ENCODE results near the gene THUMPD1. TPM values are rescaled to one million over a fixed set of nuclear protein-coding genes. Genes with fewer than 3 reads are reported as not detected.

THUMPD1 gene
- total and polyA plus RNA-seq, 2 of the 8 experiments (the other 6 are each of a cell fraction or from before 2014, with no cell fraction given): 31.6 to 49.4 TPM

- Histone ChIP-seq H3K27me3 (replicated peaks in 1 of 4; ENCODE audit: control insufficient read depth in 3 of 4, extremely low read depth in 1 of 4, insufficient read depth in 3 of 4, low read length in 3 of 4) (no peaks in the 10 kb centered on the region; a peak in 1 of 7 replicates), H4K20me1 (replicated peaks in 1 of 2; ENCODE audit: control insufficient read depth in 1 of 2, insufficient read depth in 2 of 2, low read length in 2 of 2) (no peaks in the 10 kb centered on the region), H3K9me3 (ENCODE audit: insufficient read depth in 2 of 2, low read depth in 1 of 2, low read length in 1 of 2) (no peaks in the 10 kb centered on the region), H2BK120ac (replicated peaks; ENCODE audit: low read depth, low read length) (no peak overlapping the region), H2BK15ac (ENCODE audit: low read length) (no peak overlapping the region), H3K4me1 (replicated peaks in 1 of 4; ENCODE audit: control insufficient read depth in 3 of 4, insufficient read depth in 4 of 4, low read length in 3 of 4) (no peaks in the 10 kb centered on the region), H4K5ac (ENCODE audit: insufficient read length, low read depth, low read length) (no peak overlapping the region), H2AFZ (ENCODE audit: low read length) (no peak overlapping the region), H3K79me2 (ENCODE audit: control insufficient read depth in 1 of 2, insufficient read depth in 2 of 2, low read length in 2 of 2) (no peaks in the 10 kb centered on the region), H3K9ac (replicated peaks in 1 of 4; ENCODE audit: extremely low read depth in 1 of 4, low read depth in 3 of 4, low read length in 3 of 4) (no peak overlapping the region), H3K14ac (ENCODE audit: insufficient read length) (no peak overlapping the region), H4K91ac (replicated peaks; ENCODE audit: insufficient read length, low read length) (no peak overlapping the region), H3K4ac (replicated peaks; ENCODE audit: insufficient read length, low read depth, low read length) (no peak overlapping the region), H2AK5ac (ENCODE audit: low read depth, low read length) (no peak overlapping the region), H3K23ac (ENCODE audit: insufficient read length) (no peak overlapping the region), H3K23me2 (ENCODE audit: low read depth, low read length) (no peaks in the 10 kb centered on the region), H3K4me3 (ENCODE audit: extremely low read depth in 1 of 4, insufficient read depth in 2 of 4, low read depth in 3 of 4, low read length in 4 of 4) (no peak overlapping the region), H3K18ac (ENCODE audit: extremely low read depth, low read length) (no peak overlapping the region), H4K8ac (ENCODE audit: extremely low read depth, insufficient read depth, low read length) (no peak overlapping the region), H3K4me2 (ENCODE audit: insufficient read depth in 1 of 2, low read depth in 2 of 2, low read length in 2 of 2) (no peak overlapping the region), H3K36me3 (ENCODE audit: control insufficient read depth in 2 of 4, insufficient read depth in 4 of 4, low read length in 3 of 4) (no peaks in the 10 kb centered on the region), H3K79me1 (ENCODE audit: low read depth, low read length) (no peaks in the 10 kb centered on the region), H2BK12ac (ENCODE audit: low read depth, low read length) (no peak overlapping the region), H3K27ac (ENCODE audit: low read depth, low read length) (no peak overlapping the region), H2BK5ac (ENCODE audit: low read depth, low read length) (no peak overlapping the region), H3K56ac (replicated peaks; ENCODE audit: insufficient read length, low read depth, low read length) (no peak overlapping the region), H2BK20ac (ENCODE audit: low read length) (no peak overlapping the region)
- 54% methylated on average over 3 of the region's 3 CpGs; no CpG with 5 or more reads in 1 of the 2 experiments for WGBS, 2 experiments (ENCODE audit: extremely low coverage in 1 of 2, insufficient coverage in 1 of 2, insufficient read length in 1 of 2, insufficient replicate concordance in 2 of 2, low coverage in 1 of 2, low lambda C conversion rate in 2 of 2, missing lambda C conversion rate in 1 of 2)
- CTCF ChIA-PET (ENCODE audit: partially characterized antibody): no interaction called here
- DNase-seq (ENCODE audit: low read depth in 1 of 2, low spot score in 2 of 2) (no peak), FAIRE-seq (no peak)
- POLR2A ChIA-PET (ENCODE audit: partially characterized antibody): no interaction called here
- TF ChIP-seq SUZ12 (IDR thresholded peaks at IDR 0.05; ENCODE audit: low read length): no peak
- TF ChIP-seq TBP (IDR thresholded peaks at IDR 0.05; ENCODE audit: low read depth, low read length): no peak
- TF ChIP-seq CBX8 (IDR thresholded peaks at IDR 0.05; ENCODE audit: borderline replicate concordance, low read depth, low read length): no peak
- TF ChIP-seq POLR2A (IDR thresholded peaks at IDR 0.05; ENCODE audit: control extremely low read depth in 1 of 2, low read depth in 2 of 2, low read length in 2 of 2): no peak
Observed at GRCh38 chr16:20727181-20727580, 14.4 kb downstream of the THUMPD1 start.
